Activated T-helper 1 cell treated with anti-CD3 and anti-CD28 coated beads, Interleukin-12 subunit alpha, Interleukin-12 subunit beta, Interleukin-2, Interleukin-4 antibody, amounts not matched to agents 30 ng/mL and 10 ng/mL and 1 ng/mL, durations not matched to agents 14 hours and 24 hours and 36 hours (primary cell): Measurements from ENCODE around the gene WWTR1. TPM values are rescaled to one million over a fixed set of nuclear protein-coding genes. Genes with fewer than 3 reads are reported as not detected.

Experiments used
- DNase-seq: peaks from one replicate; pipeline ENCODE4 v3.0.0; 2021; ENCODE audit warnings: low spot score
- H3K27ac Mint-ChIP-seq: one replicate; pipeline ENCODE4 v1.8.0; 2021; ENCODE audit warnings: mild to moderate bottlenecking, mixed read lengths
- H3K27me3 Mint-ChIP-seq: one replicate; pipeline ENCODE4 v1.8.0; 2022; ENCODE audit warnings: mild to moderate bottlenecking, moderate library complexity, mixed read lengths; ENCODE audit not compliant: insufficient read depth
- H3K36me3 Mint-ChIP-seq: one replicate; pipeline ENCODE4 v1.8.0; 2021; ENCODE audit warnings: low read depth, mixed read lengths
- H3K4me1 Mint-ChIP-seq: one replicate; pipeline ENCODE4 v1.8.0; 2021; ENCODE audit warnings: low read depth, mixed read lengths
- H3K4me3 Mint-ChIP-seq: one replicate; pipeline ENCODE4 v1.8.0; 2021; ENCODE audit warnings: mild to moderate bottlenecking, moderate library complexity, mixed read lengths
- H3K9me3 Mint-ChIP-seq: one replicate; pipeline ENCODE4 v1.8.0; 2021; ENCODE audit warnings: mixed read lengths
- intact Hi-C: fragments of 100-400 bp; cut with micrococcal nuclease; formaldehyde crosslinking; loops from one replicate; pipeline ENCODE4 v1.15.1; 2024
- total RNA-seq: library from RNA; stranded (reverse); gene quantifications from 2 replicates; pipeline ENCODE4 v1.2.3, GENCODE V29; 2022

WWTR1 gene
- total RNA-seq, 1 donor from 2014 or later: 0.57 TPM

DNA sequence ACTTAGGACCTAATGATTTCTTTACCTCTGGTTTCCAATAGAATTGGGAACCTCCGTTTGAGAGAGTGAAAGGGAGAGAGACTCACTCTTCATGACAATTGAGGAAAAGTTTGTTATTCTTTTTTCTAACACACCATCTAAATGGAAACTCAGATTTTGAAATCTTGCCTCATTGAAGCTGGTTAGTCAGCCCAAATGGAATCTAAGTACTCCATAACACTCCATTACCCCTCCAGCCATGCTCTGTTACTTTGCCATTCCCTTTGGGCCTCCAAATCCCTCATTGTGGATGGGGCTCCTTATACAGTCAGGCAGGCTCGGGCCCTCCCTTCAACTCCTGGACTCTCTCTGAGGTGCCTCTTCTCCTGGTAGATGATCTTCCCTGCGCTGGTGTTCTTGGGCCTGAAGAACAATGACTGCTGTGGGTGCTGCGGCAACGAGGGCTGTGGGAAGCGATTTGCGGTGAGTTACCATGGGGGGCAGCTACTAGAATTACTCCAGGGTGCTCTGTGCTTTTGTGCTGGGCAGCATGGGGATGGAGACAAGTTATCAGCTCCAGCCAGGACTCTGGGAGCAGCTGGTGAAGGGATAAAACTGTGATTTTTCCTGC lies 182.3 kb downstream of the WWTR1 start:
- Mint-ChIP-seq H3K4me3 (no peak overlapping the region), H3K27ac (no peak overlapping the region), H3K9me3 (no peaks in the 10 kb centered on the region), H3K4me1 (peaks cover 8% of the 10 kb centered on the region), H3K36me3 (no peaks in the 10 kb centered on the region), H3K27me3 (peaks cover 8% of the 10 kb centered on the region)
- no peak for DNase-seq
- intact Hi-C loops: no loop called here

GRCh38 chr3:149474250-149474817 lies 183.5 kb downstream of the WWTR1 start, which contains the start of gene TM4SF4:
Gene TM4SF4 (plus strand): TSS chr3:149474697. CDS start chr3:149474878, 181 bp downstream.
- no peaks in the 10 kb centered on the region for H3K36me3 Mint-ChIP-seq
- H3K9me3 Mint-ChIP-seq: no peaks in the 10 kb centered on the region
- peaks cover 8% of the 10 kb centered on the region for H3K4me1 Mint-ChIP-seq
- no peak for DNase-seq
- intact Hi-C loops: no loop called here
- H3K27ac Mint-ChIP-seq: no peak within 1 kb of the TSS
- H3K4me3 Mint-ChIP-seq: no peak within 1 kb of the TSS
- peaks cover 8% of the 10 kb centered on the region for H3K27me3 Mint-ChIP-seq

- H3K4me1 Mint-ChIP-seq: peaks cover 8% of the 10 kb centered on the region
- peaks cover 8% of the 10 kb centered on the region for H3K27me3 Mint-ChIP-seq
- intact Hi-C loops: no loop called here
- no peak for DNase-seq
- no peaks in the 10 kb centered on the region for H3K36me3 Mint-ChIP-seq
- H3K4me3 Mint-ChIP-seq: no peak overlapping the region
- no peaks in the 10 kb centered on the region for H3K9me3 Mint-ChIP-seq
- H3K27ac Mint-ChIP-seq: no peak overlapping the region
These were observed 184.2 kb downstream of the WWTR1 start for GRCh38 chr3:149473357-149474249.

DNA sequence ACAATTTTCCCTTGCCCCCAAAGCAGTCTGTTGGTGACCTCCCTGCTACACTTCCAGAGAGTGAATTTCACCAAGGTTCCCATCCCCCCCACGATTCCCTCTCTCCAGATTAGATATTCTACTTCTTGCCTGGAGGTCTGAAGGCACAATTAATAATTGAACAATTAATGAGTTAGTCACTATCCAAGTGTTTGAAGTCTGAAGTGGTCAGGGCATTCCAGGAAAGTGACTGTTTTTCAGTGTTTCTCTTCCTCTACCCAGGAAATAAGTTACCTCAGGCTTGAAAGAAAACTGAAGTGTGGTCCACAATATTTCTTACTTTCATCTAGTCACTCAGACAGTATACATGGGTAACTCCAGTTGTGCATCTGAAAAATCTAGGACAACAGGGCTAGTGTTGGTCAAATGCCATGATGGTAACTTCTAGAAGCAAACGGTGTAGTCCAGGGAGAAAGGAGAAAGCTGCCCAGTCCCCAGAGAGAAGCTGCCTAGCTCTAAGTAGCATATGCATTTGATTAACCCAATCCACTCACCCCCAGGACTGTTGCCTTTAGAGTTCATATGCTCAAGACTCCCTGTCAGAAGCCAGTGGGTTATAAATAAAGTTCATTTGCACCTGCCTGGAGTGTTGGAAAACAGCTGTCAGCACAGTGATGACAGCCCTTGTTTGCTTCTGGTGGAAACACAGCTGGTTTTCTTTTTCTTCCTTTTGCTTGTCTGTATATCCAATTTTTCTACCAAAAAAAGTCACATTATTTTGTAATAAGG lies 185.6 kb downstream of the WWTR1 start:
- Mint-ChIP-seq H3K4me1 (peaks cover 8% of the 10 kb centered on the region), H3K36me3 (no peaks in the 10 kb centered on the region), H3K27ac (no peak overlapping the region), H3K4me3 (no peak overlapping the region), H3K27me3 (peaks cover 14% of the 10 kb centered on the region), H3K9me3 (no peaks in the 10 kb centered on the region)
- no peak for DNase-seq
- intact Hi-C loops: no loop called here

- H3K4me1 Mint-ChIP-seq: peaks cover 8% of the 10 kb centered on the region
- DNase-seq: no peak
- H3K9me3 Mint-ChIP-seq: no peaks in the 10 kb centered on the region
- intact Hi-C loops: no loop called here
- H3K27ac Mint-ChIP-seq: no peak overlapping the region
- peaks cover 17% of the 10 kb centered on the region for H3K27me3 Mint-ChIP-seq
- H3K4me3 Mint-ChIP-seq: no peak overlapping the region
- no peaks in the 10 kb centered on the region for H3K36me3 Mint-ChIP-seq
These were observed 187.4 kb downstream of the WWTR1 start for GRCh38 chr3:149470381-149470780.

DNA sequence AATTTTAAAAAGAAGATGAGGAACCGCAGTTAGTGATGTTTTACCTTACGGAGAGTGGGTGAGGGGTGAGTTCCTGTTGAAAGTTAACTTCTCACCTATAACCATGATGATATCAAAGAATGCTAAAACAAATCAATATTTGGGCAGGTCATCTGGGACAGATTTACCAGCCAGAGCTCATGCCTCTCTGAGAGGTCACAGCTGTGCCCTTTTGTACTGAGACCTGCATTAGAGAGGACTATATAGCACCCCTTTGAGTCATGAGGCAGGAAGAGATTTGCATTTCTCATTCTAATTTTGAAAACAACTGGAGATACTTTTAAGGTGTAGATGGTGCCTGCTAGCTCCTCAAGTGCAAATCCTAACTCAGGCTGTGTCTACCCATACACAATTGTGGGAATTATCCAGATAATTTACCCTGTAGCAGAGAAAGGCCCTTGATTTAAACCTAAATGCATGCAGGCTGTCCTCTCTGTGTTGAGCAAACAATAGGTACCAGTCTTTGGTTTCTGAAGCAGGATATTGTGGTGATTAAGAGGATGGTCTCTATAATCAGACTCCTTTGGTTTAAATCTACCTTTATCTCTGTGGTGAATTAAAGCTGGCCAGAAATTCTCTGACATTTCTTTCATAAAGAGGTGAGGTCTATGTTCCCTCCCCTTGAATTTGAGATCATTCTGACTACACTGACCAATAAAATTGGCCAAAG lies 189.2 kb downstream of the WWTR1 start:
- Mint-ChIP-seq H3K4me3 (no peak overlapping the region), H3K27me3 (peaks cover 15% of the 10 kb centered on the region), H3K9me3 (no peaks in the 10 kb centered on the region), H3K4me1 (peaks cover 8% of the 10 kb centered on the region), H3K36me3 (no peaks in the 10 kb centered on the region), H3K27ac (no peak overlapping the region)
- intact Hi-C loops: no loop called here
- DNase-seq: no peak

Other genes starting within 250 kb of the WWTR1 start
- gene TM4SF4, start 183.3 kb downstream of the WWTR1 start, total RNA-seq: not detected in 2 replicates
- gene COMMD2, start 94.5 kb upstream of the WWTR1 start, total RNA-seq: 44.2 and 44.8 TPM in 2 replicates
- gene ANKUB1, start 134.5 kb upstream of the WWTR1 start, total RNA-seq: not detected in 2 replicates
- 41.1 and 41.6 TPM in 2 replicates for gene RNF13, start 155.2 kb upstream of the WWTR1 start, total RNA-seq